HG02943 (cell line): ENCODE measurements around the gene MARCHF6.
"Not testable (repeated sequence)": the region's sequence is repeated elsewhere in the genome, so short reads cannot be mapped to it uniquely, and the experiment has no call there.

Experiments
- ATAC-seq: cut with Tn5 transposase; IDR thresholded peaks from one replicate; pipeline ENCODE4 v1.9.1; 2021; ENCODE audit warnings: mild to moderate bottlenecking, low read depth, moderate library complexity; ENCODE audit not compliant: unreplicated experiment

MARCHF6 gene

DNA sequence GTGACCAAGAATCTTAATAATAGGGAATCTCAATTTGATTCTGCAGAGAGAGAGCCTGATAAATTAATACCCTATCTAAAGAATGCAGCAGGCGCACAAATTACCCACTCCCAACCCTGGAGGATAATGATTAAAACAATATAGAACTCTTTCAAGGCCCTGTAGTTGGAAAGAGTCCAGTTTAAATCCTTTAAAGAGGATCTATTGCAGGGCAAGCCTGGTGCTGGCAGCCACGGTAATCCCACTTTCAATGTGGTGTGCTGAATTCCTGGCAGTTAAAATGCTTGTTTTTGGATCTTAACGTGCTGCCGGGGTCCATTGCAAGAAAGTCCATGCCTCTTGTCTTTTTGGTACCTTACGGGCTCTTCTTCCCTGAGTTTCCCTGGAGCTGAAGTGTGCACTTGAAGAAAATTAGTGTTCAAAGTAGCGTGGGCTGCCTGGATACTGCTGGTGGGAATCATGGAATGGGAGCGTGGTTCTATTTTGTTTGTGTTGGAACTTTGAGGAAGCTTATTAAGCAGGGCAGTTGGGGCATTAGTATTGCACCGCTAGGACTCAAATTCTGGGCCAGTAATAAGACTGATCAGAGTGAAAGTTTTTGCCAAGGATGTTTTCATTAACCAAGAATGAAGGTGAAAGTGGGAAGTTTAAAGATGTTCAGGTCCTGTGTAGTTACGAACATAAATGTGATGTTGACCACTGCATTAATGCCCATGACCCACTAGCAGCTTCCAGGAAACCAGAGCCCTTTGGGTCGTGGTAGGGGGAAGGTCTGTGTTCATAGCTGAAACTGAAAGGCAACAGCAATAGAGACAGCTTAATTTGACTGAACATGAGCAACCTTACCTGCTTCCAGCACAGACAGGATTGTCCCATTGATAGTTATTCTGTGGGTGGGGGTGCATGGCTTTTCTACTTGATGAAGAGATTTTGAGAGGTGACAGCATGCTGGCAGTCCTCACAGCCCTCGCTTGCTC, 20.8 kb downstream of the MARCHF6 start:
- ATAC-seq, result no peak

DNA sequence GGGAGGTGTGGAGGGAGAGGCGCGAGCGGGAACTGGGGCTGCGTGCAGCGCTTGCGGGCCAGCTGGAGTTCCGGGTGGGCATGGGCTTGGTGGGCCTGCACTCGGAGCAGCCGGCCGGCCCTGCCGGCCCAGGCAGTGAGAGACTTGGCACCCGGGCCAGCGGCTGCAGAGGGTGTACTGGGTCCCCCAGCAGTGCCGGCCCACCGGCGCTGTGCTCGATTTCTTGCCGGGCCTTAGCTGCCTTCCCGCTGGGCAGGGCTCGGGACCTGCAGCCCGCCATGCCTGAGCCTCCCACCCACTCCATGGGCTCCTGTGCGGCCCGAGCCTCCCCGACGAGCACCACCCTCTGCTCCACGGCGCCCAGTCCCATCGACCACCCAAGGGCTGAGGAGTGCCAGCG, 21.7 kb downstream of the MARCHF6 start:
- not testable (repeated sequence) for ATAC-seq

GRCh38 chr5:10376544-10376943, 23.0 kb downstream of the MARCHF6 start:
- no peak for ATAC-seq

- no peak for ATAC-seq
Observed at GRCh38 chr5:10377081-10377480, 23.6 kb downstream of the MARCHF6 start.

GRCh38 chr5:10381803-10382202, 28.3 kb downstream of the MARCHF6 start:
- ATAC-seq, result no peak

- no peak for ATAC-seq
Observed at GRCh38 chr5:10384483-10384882, 31.0 kb downstream of the MARCHF6 start.

GRCh38 chr5:10387690-10388089, 34.2 kb downstream of the MARCHF6 start:
- ATAC-seq, result no peak

GRCh38 chr5:10391130-10391529, 37.6 kb downstream of the MARCHF6 start:
- no peak for ATAC-seq

DNA sequence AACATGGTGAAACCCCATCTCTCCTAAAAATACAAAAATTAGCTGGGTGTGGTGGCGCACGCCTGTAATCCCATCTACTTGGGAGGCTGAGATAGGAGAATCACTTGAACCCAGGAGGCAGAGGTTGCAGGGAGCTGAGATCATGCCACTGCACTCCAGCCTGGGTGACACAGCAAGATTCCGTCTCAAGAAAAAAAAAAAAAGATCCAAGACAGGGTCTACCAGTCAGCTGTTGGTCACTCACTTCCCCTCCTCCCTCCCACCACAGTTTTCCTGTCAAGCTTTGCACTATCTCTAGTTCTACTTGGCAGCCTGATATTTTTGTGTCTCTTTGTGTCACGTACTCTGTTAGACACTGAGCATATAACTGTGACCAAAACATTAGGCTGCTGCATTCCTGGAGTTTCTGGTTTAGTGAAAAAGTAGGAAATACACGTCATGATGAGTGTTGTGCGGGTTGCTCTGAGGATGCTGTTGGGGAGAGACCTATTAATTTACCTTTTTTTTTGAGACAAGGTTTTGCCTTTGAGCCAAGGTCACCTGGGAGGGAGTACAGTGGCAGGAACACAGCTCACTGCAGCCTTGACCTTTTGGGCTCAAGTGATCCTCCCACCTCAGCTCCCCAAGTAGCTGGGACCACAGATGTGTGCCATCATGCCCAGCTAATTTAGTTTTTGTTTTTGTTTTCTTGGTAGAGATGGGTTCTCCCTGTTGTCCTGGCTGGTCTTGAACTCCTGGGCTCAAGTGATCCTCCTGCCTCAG, 39.3 kb downstream of the MARCHF6 start:
- ATAC-seq, result not testable (repeated sequence)

DNA sequence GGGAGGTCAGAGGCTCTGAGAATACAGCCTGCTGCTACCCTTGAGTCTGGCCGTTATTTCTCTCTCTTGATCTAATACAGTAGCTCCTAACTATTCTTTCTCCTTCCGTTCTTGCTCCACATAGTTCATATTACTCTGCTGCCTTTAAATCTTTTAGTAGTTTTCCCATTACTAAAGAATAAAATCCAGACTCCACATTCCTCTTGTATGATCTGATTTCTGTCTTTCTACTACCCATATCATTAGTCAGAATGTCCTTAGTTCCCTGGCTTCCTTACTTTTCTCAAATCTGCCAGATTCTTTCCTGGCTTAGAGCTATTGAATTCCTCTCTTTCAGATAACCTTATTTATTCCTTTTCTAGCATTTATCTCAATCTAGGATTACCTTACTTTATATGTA, 40.0 kb downstream of the MARCHF6 start:
- ATAC-seq, result no peak

DNA sequence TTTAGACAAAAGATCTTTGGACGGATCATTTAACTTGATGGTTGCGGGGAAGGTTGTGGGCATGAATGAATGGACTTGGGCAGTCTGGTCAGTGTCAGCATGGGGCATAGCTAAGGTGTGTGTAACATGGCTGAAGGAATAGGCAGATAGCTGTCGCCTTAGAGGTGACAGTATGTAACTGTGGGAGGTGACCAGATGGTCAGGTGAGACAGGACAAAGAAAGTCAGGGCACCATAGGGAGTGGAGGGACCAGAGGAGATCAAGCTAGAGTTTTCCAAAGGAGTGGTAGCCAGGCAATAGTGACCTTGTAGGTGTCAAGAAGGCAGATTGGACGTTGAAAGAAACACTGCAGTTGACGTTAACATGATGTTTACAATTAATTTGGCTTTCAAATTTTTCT, 43.1 kb downstream of the MARCHF6 start:
- no peak for ATAC-seq

GRCh38 chr5:10399839-10400238, 46.3 kb downstream of the MARCHF6 start:
- no peak for ATAC-seq

DNA sequence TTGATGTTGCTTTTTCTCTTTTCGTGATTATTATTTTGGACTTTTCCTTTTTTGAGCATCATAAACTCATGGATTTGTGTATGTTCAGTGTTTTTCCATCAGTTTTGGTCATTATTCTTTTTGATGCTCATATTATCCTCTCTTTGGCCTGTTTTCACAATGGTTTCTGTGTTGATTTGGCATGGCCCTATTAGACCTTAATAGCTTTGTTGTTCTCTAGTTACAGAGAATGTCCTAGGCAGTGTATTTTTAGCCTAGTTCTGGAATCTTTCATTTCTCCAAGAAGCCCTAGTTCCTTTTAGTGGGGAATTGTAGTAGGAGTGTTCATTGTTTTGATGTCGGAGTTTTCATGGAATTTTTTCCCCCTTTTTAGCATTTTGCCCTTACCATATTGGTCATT, 46.9 kb downstream of the MARCHF6 start:
- no peak for ATAC-seq

GRCh38 chr5:10400831-10401230, 47.3 kb downstream of the MARCHF6 start:
- ATAC-seq, result no peak

GRCh38 chr5:10401498-10401897, 48.0 kb downstream of the MARCHF6 start:
- ATAC-seq, result no peak
